Measurements from ENCODE around the gene RNF19B. TPM values are rescaled to one million over a fixed set of nuclear protein-coding genes. Genes with fewer than 3 reads are reported as not detected.

The RNF19B gene
- total RNA-seq, 1 experiment from 2014 or later, result 15.0 TPM

DNA sequence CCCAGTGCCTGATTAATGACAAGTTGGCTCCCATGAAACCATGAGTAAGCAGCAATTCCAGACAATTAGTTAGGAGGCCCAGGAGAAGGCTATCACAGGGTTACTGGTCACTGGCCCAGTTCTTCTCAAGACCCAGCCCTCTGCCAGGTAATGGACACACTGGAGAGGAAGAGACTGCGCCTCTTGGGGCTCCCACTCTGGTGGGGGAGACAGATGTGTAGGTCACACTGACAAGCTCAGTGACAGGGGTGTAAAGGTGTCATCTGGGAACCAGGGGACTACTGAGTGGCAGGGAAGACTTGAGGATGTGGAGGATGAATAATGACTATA, 73.4 kb downstream of the RNF19B start:
- Mint-ChIP-seq H3K4me3 (no peak overlapping the region), H3K27me3 (ENCODE audit: low read depth) (peaks cover 71% of the 10 kb centered on the region), H3K27ac (no peak overlapping the region), H3K36me3 (ENCODE audit: insufficient read depth in 1 of 3, low read depth in 3 of 3) (peaks cover 0 to 9% (median 0%) of the 10 kb centered on the region in 3 experiments; a peak in 1 of 7 replicates), H3K4me1 (peaks cover 0 to 11% of the 10 kb centered on the region in 2 experiments; a peak in 2 of 4 replicates), H3K9me3 (peaks cover 5 to 8% of the 10 kb centered on the region in 2 experiments; a peak in 4 of 5 replicates)
- H3K27ac ChIP-seq (ENCODE audit: insufficient read length, low read depth, low read length), result no peak overlapping the region
- no peak overlapping the region for H2BK5ac ChIP-seq (ENCODE audit: insufficient read length, low read length)
- H3K4me1 ChIP-seq (ENCODE audit: insufficient read depth, low read length), result no peaks in the 10 kb centered on the region
- no peak overlapping the region for H3K4ac ChIP-seq (ENCODE audit: low read depth, low read length)
- TF ChIP-seq, protein P1, sequence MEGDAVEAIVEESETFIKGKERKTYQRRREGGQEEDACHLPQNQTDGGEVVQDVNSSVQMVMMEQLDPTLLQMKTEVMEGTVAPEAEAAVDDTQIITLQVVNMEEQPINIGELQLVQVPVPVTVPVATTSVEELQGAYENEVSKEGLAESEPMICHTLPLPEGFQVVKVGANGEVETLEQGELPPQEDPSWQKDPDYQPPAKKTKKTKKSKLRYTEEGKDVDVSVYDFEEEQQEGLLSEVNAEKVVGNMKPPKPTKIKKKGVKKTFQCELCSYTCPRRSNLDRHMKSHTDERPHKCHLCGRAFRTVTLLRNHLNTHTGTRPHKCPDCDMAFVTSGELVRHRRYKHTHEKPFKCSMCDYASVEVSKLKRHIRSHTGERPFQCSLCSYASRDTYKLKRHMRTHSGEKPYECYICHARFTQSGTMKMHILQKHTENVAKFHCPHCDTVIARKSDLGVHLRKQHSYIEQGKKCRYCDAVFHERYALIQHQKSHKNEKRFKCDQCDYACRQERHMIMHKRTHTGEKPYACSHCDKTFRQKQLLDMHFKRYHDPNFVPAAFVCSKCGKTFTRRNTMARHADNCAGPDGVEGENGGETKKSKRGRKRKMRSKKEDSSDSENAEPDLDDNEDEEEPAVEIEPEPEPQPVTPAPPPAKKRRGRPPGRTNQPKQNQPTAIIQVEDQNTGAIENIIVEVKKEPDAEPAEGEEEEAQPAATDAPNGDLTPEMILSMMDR (conservative IDR thresholded peaks at IDR 0.05), result no peak
- H3K79me1 ChIP-seq (ENCODE audit: insufficient read depth, low read depth, low read length, poor library complexity, severe bottlenecking), result no peaks in the 10 kb centered on the region
- no peak overlapping the region for H3K23ac ChIP-seq (ENCODE audit: insufficient read length, low read depth, low read length)
- H4K91ac ChIP-seq (ENCODE audit: insufficient read length, low read depth, low read length), result no peak overlapping the region
- H3K23me2 ChIP-seq (ENCODE audit: insufficient read length, low read depth, low read length, poor library complexity, severe bottlenecking), result no peaks in the 10 kb centered on the region
- H2BK120ac ChIP-seq (ENCODE audit: low read depth, low read length, poor library complexity, severe bottlenecking), result no peak overlapping the region
- no peak overlapping the region for H2AK5ac ChIP-seq (ENCODE audit: insufficient read length, low read length)
- no peak overlapping the region for H4K8ac ChIP-seq (replicated peaks; ENCODE audit: insufficient read length, low read depth, low read length)
- DNase-seq, result no peak
- H2BK15ac ChIP-seq (ENCODE audit: low read depth, low read length), result no peak overlapping the region
- no CpG with 5 or more reads among the region's 1 CpG for WGBS (ENCODE audit: extremely low coverage, insufficient read length, low lambda C conversion rate)
- H4K5ac ChIP-seq (ENCODE audit: insufficient read length, low read depth, low read length), result no peak overlapping the region
- no peak overlapping the region for H3K4me2 ChIP-seq (ENCODE audit: insufficient read depth, insufficient read length, low read length)
- no peak overlapping the region for H3T11ph ChIP-seq (ENCODE audit: low read length)
- H2BK20ac ChIP-seq (ENCODE audit: low read depth, low read length, poor library complexity, severe bottlenecking), result no peak overlapping the region
- no peak overlapping the region for H3K9ac ChIP-seq (ENCODE audit: extremely low read depth, insufficient read length, low read length)
- no peaks in the 10 kb centered on the region for H3K9me3 ChIP-seq (ENCODE audit: control insufficient read depth, low read depth, low read length)
- no peak overlapping the region for H3K56ac ChIP-seq (ENCODE audit: insufficient read length, low read depth, low read length)
- H3K14ac ChIP-seq (ENCODE audit: insufficient read depth, low read length), result no peak overlapping the region
- no peaks in the 10 kb centered on the region for H3K79me2 ChIP-seq (ENCODE audit: insufficient read depth, low read length)
- no peak overlapping the region for H3K18ac ChIP-seq (ENCODE audit: insufficient read length, low read depth, low read length)
- H2AFZ ChIP-seq (ENCODE audit: low read length), result no peak overlapping the region
- H4K20me1 ChIP-seq (ENCODE audit: control insufficient read depth, insufficient read depth, insufficient read length), result peaks cover 3% of the 10 kb centered on the region
- no peak overlapping the region for H2BK12ac ChIP-seq (ENCODE audit: insufficient read length, low read depth, low read length)
- H3K27me3 ChIP-seq (ENCODE audit: insufficient read depth, low read length), result no peaks in the 10 kb centered on the region; the same call in 1 of the 2 replicates

Data from H9 (cell line).